ENCODE results near the gene RILP.
"Not testable (repeated sequence)": the region's sequence is repeated elsewhere in the genome, so short reads cannot be mapped to it uniquely, and the experiment has no call there.

DNA sequence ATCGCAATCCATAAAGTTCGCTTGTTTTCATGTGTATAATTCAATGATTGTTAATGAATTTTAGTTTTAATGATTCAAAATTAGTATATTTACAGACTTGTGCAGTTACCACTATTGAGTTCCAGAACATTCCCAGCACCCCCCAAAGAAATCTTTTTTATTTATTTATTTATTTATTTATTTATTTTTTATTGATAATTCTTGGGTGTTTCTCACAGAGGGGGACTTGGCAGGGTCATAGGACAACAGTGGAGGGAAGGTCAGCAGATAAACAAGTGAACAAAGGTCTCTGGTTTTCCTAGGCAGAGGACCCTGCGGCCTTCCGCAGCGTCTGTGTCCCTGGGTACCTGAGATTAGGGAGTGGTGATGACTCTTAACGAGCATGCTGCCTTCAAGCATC lies 38.7 kb upstream of the RILP start:
- TF ChIP-seq, protein P1, sequence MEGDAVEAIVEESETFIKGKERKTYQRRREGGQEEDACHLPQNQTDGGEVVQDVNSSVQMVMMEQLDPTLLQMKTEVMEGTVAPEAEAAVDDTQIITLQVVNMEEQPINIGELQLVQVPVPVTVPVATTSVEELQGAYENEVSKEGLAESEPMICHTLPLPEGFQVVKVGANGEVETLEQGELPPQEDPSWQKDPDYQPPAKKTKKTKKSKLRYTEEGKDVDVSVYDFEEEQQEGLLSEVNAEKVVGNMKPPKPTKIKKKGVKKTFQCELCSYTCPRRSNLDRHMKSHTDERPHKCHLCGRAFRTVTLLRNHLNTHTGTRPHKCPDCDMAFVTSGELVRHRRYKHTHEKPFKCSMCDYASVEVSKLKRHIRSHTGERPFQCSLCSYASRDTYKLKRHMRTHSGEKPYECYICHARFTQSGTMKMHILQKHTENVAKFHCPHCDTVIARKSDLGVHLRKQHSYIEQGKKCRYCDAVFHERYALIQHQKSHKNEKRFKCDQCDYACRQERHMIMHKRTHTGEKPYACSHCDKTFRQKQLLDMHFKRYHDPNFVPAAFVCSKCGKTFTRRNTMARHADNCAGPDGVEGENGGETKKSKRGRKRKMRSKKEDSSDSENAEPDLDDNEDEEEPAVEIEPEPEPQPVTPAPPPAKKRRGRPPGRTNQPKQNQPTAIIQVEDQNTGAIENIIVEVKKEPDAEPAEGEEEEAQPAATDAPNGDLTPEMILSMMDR (IDR thresholded peaks at IDR 0.05): not testable (repeated sequence)
- not testable (repeated sequence) for TF ChIP-seq POLR2A (IDR thresholded peaks at IDR 0.05; ENCODE audit: low read depth)

Measured in esophagus muscularis mucosa (tissue), 3 donors.